SK-MEL-5 (cell line): ENCODE measurements around the gene ZNF625. TPM values are rescaled to one million over a fixed set of nuclear protein-coding genes. Genes with fewer than 3 reads are reported as not detected.

ENCODE experiments used
- small RNA-seq, 2 experiments: library from RNA; depleted of rRNA; stranded (forward); fragments of <200 nt; gene quantifications; one replicate each; pipeline ENCODE3, GENCODE V24; 2014
- total RNA-seq: library from RNA; depleted of rRNA; stranded (reverse); fragments of >200 nt; shearing (Covaris generic); gene quantifications from 2 replicates; pipeline ENCODE4 v1.2.3, GENCODE V29; 2014; rRNA removed

The ZNF625 gene
- total RNA-seq, 1 experiment from 2014 or later: 1.9 TPM

Small RNA genes within 50 kb of the gene (small RNA-seq; reads per million reads assigned to genes)
- gene RNA5SP467: 0 reads per million in 2 experiments

Other genes with a start within 250 kb of the ZNF625 start
- 9.5 and 11.7 TPM in 2 replicates for gene ZNF700, start 231.6 kb downstream of the ZNF625 start, total RNA-seq
- gene ZNF763, start 191.7 kb downstream of the ZNF625 start, total RNA-seq: 0.51 and 1.8 TPM in 2 replicates
- 1.1 and 2.3 TPM in 2 replicates for gene ZNF433, start 121.1 kb downstream of the ZNF625 start, total RNA-seq
- gene ZNF878, start 103.8 kb downstream of the ZNF625 start, total RNA-seq: 0.37 and 0.77 TPM in 2 replicates
- gene ZNF844, start 92.0 kb downstream of the ZNF625 start, total RNA-seq: 2.7 and 5.2 TPM in 2 replicates
- gene ZNF20, start 16.4 kb downstream of the ZNF625 start, total RNA-seq: 5.4 and 5.9 TPM in 2 replicates
- 3.2 and 4.5 TPM in 2 replicates for gene ZNF136, start 6.4 kb upstream of the ZNF625 start, total RNA-seq
- 1.3 and 2.2 TPM in 2 replicates for gene ZNF44, start 138.1 kb upstream of the ZNF625 start, total RNA-seq
- gene ZNF563, start 176.9 kb upstream of the ZNF625 start, total RNA-seq: 1.3 and 1.6 TPM in 2 replicates
- 0.27 and 0.58 TPM in 2 replicates for gene ZNF442, start 208.9 kb upstream of the ZNF625 start, total RNA-seq
- gene ZNF799, start 244.5 kb upstream of the ZNF625 start, total RNA-seq: 2.6 and 4.0 TPM in 2 replicates